Kasumi-1 (cell line): ENCODE data around the gene INS.
A peak's percentile ranks its signal among the peaks of the same experiment; 100 is the strongest.

Experiments used
- DNase-seq, 2 experiments: peaks; one replicate each; lab custom pipeline; 2025; lab: John Stamatoyannopoulos, UW

INS gene

GRCh38 chr11:2164861-2165555 is 4.0 kb upstream of the INS start:
- DNase-seq: no peak

GRCh38 chr11:2164081-2164480 is 3.1 kb upstream of the INS start:
- no peak for DNase-seq

GRCh38 chr11:2163428-2163978 is 2.5 kb upstream of the INS start:
- DNase-seq: no peak

GRCh38 chr11:2159536-2160413 is 1.2 kb downstream of the INS start:
- DNase-seq: no peak

- no peak for DNase-seq
These were observed 2.0 kb downstream of the INS start for GRCh38 chr11:2158966-2159365.

- no peak for DNase-seq
These were observed 2.7 kb downstream of the INS start for GRCh38 chr11:2158296-2158737.

- DNase-seq: no peak
These were observed 3.5 kb downstream of the INS start for GRCh38 chr11:2157294-2158040.

- DNase-seq: peak; percentile 50 to 56
These were observed 4.4 kb downstream of the INS start for GRCh38 chr11:2156416-2157182.

- DNase-seq: no peak
These were observed 5.5 kb downstream of the INS start for GRCh38 chr11:2155511-2155910.

GRCh38 chr11:2154889-2155288 is 6.1 kb downstream of the INS start:
- DNase-seq: no peak

- no peak for DNase-seq
These were observed 6.8 kb downstream of the INS start for GRCh38 chr11:2154195-2154585.

GRCh38 chr11:2153581-2154194 is 7.3 kb downstream of the INS start:
- DNase-seq: no peak

- peak; percentile 81 to 87 for DNase-seq
These were observed 9.3 kb downstream of the INS start for GRCh38 chr11:2151500-2152257.

GRCh38 chr11:2149864-2150847 is 10.9 kb downstream of the INS start:
- peak; percentile 78 for DNase-seq

GRCh38 chr11:2149460-2149859 is 11.5 kb downstream of the INS start:
- no peak for DNase-seq

- DNase-seq: no peak
These were observed 12.4 kb downstream of the INS start for GRCh38 chr11:2148595-2148994.

GRCh38 chr11:2147391-2147790 is 13.6 kb downstream of the INS start:
- DNase-seq: no peak

- DNase-seq: no peak
These were observed 15.0 kb downstream of the INS start for GRCh38 chr11:2146051-2146450.
